Renal pelvis (tissue), 4 donors: ENCODE data around the gene GTSE1. TPM values are rescaled to one million over a fixed set of nuclear protein-coding genes. Genes with fewer than 3 reads are reported as not detected.

Experiments used
- DNase-seq: peaks from one replicate; pipeline ENCODE4 v3.0.0-alpha.2; 2013
- polyA plus RNA-seq, 3 donors: library from polyadenylated mRNA; unstranded; fragments of 120-200 nt; gene quantifications; one replicate each; pipeline ENCODE4 v1.2.1, GENCODE V29; 2013; ENCODE audit not compliant: insufficient read length in 3 of 3

The GTSE1 gene
- polyA plus RNA-seq, 3 donors = 18.4 to 22.9 (median 18.6) TPM

DNA sequence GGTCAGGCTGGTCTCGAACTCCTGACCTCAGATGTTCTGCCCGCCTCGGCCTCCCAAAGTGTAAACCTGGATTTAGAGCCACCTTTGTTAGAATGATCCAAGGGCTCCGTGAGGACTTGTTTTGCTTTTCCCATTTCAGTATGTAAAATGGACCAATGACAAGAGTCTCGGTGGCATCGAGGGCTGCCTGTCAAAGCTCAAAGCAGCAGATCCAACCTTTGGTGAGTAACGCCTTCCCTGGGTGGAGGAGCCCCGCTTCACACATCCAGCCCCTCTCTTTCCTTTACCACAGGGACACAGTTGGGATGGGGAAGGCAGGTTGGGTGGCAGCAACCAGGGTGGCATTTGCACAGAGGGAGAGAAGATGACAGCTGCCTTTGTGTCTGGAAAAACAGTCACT is 24.5 kb upstream of the GTSE1 start:
- DNase-seq = no peak

DNA sequence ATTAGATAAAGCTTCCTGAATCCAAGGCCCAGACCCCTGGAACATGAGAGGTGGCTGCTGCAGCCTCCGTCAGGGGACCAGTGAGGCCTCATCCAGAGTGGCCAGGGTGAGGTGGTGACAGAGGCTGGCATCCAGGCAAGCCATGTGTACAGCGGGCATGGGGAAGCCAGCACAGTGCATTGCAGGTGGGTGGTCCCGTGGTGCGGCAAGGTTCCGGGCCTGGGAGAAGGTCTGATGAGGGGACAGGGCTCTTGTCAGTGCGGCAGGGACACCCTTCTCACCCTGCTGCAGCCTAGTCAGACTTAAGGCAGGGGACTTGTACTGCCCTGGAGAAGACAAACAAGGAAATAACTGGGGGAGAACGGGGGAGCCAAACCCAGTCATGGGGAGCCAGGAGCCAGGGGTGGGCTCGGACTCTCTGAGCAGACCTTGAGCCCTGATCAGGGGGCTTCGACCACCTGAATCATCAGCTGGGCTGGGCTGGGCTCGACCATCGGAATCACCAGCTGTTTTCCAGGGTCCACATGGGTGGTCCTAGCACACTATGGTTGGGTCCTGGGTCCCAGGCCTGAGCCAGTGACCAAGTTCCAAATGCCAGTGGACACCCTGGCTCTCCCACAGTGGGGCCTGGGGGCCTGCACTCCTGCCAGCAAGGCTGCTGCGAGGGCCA is 23.8 kb upstream of the GTSE1 start:
- DNase-seq = no peak

- no peak for DNase-seq
Observed at GRCh38 chr22:46273432-46274148, 23.1 kb upstream of the GTSE1 start.

GRCh38 chr22:46274381-46274780 is 22.3 kb upstream of the GTSE1 start:
- no peak for DNase-seq

DNA sequence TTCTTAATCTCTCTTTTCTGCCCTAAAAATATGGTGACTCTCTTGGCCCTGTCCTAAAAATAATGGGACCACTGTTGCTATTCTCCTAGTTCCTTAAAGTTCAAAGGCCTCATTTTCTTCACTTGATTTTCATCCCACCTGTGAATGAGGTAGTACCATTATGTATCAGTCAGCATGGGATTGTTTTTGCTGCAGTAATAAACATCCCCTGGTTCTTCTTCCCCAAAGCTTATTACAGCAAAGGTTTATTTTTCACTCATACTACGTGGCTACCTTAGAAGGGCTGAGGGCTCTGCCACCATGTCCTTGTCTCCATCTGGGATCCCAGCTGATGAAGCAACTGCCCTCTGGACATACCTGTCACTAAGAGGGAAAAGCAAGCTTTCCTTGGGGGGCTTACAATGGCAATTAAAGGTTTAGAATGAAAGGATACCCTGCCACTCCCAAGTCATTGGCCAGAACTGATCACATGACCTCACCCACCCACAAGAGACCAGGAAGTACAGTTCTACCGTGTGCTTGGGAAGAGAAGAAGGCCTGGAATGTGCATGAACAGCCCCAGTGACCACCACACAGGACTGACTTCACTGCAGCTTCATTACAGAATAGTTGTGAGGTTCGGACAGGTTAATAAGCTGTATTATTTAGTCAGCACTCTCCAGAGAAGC is 21.1 kb upstream of the GTSE1 start:
- no peak for DNase-seq

DNA sequence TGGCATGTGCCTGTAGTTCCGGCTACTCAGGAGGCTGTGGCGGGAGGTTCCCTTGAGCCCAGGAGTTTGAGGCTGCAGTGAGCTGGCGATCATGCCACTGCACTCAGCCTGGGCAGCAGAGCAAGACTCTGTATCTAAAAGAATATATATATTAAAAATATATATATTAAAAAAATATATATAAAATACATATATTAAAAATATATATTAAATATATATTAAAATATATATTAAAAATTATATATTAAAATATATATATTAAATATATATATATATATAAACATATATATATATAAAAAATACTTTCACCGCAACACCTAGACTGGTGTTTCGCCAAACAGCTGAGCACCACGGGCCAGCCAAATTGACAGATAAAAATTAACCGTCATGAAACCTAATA is 20.1 kb upstream of the GTSE1 start:
- DNase-seq = no peak

DNA sequence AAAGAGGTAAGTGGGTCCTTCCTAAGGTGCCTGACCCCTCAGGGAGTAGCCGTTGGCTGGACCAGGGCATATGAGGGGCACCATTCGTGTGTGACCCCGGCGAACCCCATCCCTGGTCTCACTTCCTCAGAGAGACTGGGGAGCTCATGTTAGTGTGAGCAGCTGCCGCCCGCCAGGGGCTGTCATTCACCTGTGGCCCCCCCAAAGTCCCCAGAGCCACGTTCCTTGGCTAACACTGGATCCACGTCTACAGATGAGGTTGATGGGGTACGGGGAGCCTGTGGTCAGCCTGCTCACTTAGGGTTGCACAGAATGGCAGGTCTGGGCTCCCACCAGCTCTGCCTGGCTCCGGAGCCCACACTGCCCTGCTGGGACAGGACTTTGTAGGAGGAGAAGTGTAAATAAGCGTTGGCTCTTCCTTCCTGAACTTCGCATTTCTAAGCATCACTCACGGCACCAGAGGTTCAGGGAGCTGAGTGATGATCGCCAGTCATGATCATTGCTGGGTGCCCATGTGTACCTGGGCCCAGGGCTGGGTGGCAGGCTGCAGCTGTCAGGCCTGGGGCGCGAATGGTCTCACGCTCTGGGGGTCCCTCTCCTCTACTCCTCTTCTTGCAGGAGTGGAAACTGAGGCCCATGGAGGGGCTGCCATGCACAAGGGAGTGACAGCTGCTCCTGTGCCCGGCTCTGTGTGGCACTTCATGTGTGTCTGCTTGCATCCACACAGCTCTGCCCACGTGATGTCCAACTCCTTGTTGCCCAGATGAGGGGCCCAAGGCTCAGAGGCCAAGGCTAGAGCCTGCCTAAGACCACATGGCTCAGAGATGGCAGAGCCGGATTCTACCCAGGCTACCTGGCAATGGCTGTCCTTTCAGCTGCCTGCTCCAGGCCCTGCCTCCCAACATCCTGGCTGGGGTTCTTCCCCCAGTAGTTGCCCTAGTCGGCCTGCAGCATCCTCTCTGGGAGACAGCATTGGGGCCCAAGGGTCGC is 17.7 kb upstream of the GTSE1 start:
- DNase-seq = no peak

- no peak for DNase-seq
Observed at GRCh38 chr22:46280063-46280817, 16.4 kb upstream of the GTSE1 start.

- no peak for DNase-seq
Observed at GRCh38 chr22:46280999-46281623, 15.6 kb upstream of the GTSE1 start.

DNA sequence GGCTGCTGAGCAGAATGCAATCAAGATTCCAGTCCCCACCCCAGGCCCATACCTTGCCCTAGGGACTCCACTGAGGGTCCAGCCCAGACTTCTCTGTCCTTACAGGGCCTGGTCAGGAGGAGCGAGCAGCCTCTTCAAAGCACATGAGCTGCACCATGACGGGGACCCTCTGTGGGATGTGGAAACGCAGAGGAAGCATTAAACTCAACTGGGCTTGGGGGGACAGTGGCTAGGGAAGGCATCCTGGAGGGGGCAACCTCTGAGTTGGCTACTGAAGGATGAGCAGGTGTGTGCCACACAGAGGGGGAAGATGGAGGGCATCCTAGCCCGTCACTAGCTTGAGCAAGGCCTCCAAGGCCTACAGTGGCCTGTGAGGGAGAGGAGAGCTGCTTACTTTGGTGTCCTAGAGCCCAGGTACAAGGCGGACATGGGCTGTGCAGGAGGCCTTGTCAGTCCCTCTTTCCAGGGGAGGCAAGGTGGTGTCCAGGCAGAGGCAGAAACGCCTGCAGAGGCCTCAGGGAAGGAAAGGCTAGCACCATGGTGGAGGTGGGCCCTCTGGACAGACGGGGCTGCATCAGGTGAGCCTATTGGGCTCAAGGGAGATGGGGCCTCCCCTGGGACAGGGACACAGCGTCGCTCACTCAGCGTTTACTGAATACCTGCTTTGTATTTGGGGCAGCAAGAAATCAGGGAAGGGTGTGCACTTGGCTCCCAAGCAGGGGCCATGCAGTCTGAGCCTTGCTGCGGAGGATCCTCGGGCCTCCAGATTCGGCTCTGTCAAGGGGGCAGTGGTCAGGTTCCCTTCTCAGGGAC is 14.6 kb upstream of the GTSE1 start:
- no peak for DNase-seq

GRCh38 chr22:46286006-46286405 is 10.7 kb upstream of the GTSE1 start:
- DNase-seq = no peak

DNA sequence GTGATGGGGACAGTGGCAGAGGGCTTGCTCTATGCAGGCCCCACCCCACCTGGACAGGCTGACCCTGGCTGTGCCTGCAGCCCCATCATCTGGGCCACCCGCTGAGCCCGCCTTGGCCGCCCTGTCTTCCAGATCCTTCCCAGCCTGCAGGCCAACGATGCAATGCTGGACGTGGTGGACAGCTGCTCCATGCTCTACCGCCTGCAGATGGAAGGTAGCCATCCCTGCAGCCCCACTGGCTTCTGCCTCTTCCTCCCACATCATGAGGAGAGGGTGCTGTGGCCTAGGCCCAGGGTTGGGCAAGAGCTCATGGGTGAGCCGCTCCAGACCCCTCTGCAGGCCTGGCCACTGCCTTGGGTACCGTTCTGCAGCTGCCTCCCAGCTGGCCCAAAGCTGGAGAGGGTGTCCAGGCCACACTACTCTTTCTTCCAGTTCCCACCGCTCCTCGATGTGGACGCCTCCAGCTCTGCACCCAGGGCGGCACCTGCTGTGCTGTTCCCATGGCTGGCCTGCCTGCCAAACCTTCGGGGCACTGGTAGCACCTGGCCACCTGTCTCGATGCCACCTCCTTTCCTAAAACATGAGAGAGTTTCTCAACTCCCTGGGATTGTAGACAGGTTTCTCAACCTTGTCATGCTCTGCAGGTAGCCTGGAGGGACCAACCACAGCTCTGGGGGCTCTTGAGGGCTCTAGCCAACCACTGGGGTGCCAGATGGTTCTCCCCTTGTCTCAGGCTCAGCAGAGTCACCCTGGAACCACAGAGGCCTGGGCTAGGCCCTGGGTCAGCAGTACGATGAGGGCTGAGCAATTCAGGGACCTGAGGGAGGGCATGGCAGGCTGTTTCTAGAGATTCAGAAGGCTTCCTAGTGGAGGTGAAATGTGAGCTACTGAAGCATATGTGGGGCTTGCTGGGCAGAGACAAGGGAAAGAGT is 9.5 kb upstream of the GTSE1 start:
- DNase-seq = no peak

GRCh38 chr22:46287873-46288751 is 8.6 kb upstream of the GTSE1 start:
- no peak for DNase-seq

- no peak for DNase-seq
Observed at GRCh38 chr22:46288846-46289243, 7.8 kb upstream of the GTSE1 start.

GRCh38 chr22:46289244-46289891 is 7.3 kb upstream of the GTSE1 start:
- DNase-seq = no peak

DNA sequence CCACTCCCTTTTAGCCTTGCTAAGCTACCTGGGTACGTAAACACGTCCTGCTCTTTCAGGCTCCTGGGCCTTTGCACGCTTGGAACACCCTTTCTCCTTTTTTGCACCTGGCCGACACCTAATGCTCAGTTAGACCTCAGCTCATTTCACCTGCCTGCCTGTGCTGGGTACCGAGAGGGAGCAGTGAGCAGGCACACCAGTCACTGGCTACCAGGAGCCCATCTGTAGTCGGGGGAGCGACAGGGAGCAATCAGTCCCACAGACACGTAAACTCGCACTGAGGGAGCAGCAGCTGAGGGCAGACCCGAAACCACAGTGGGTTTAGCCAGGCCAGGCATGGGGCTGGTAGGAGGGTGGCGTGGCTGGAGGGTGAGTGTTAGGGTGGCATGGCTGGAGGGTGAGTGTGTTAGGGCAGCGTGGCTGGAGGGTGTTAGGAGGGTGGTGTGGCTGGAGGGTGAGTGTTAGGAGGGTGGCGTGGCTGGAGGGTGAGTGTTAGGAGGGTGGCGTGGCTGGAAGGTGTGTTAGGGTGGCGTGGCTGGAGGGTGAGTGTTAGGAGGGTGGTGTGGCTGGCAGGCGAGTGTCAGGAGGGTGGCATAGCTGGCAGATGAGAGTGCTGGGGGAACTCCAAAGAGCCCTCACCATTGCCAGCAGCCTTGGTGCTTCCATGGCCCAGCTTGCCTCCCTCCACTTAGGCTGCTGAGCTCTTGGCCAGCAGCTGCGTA is 6.4 kb upstream of the GTSE1 start:
- DNase-seq = no peak
